ENCODE results near the gene WDR37.

The WDR37 gene

GRCh38 chr10:1172256-1172984 is 116.2 kb downstream of the WDR37 start:
- no peak for DNase-seq

- no peak for DNase-seq
Measured at GRCh38 chr10:1173091-1173490, 116.9 kb downstream of the WDR37 start.

GRCh38 chr10:1174022-1174421 is 117.8 kb downstream of the WDR37 start:
- no peak for DNase-seq

GRCh38 chr10:1175956-1176565 is 119.9 kb downstream of the WDR37 start:
- no peak for DNase-seq

- DNase-seq, result no peak
Measured at GRCh38 chr10:1177936-1178335, 121.8 kb downstream of the WDR37 start.

- no peak for DNase-seq
Measured at GRCh38 chr10:1178506-1178905, 122.3 kb downstream of the WDR37 start.

GRCh38 chr10:1179346-1180070 is 123.3 kb downstream of the WDR37 start:
- DNase-seq, result no peak

GRCh38 chr10:1180071-1180730 is 124.0 kb downstream of the WDR37 start:
- no peak for DNase-seq

- no peak for DNase-seq
Measured at GRCh38 chr10:1180836-1181235, 124.7 kb downstream of the WDR37 start.
